Pancreas (tissue), 10 donors: Measurements from ENCODE around the gene HLA-DQA1. TPM values are rescaled to one million over a fixed set of nuclear protein-coding genes. Genes with fewer than 3 reads are reported as not detected.
"Not testable (repeated sequence)": the region's sequence is repeated elsewhere in the genome, so short reads cannot be mapped to it uniquely, and the experiment has no call there.

Experiments
- ATAC-seq, 4 donors: fragments of 200-7000 bp; cut with Tn5 transposase; one replicate each; pipeline versions ENCODE4 v1.8.0 to v1.9.1; 2020; ENCODE audit warnings: mild to moderate bottlenecking in 4 of 4, moderate library complexity in 4 of 4
- DNase-seq, 6 donors: peaks; one replicate each; pipeline ENCODE4 v3.0.0-alpha.2; 2020
- FAIRE-seq: peaks from 2 replicates; lab custom pipeline; 2012; peaks lifted over from hg19 to GRCh38; lab: Jason Lieb, UNC
- H3K27ac ChIP-seq, 4 donors: fragments of 200-600 bp; sonication (generic); 1 replicate in 3 of 4; 2 replicates in 1 of 4; pipeline versions ENCODE4 v1.5.0 to v1.8.0; 2020
- H3K27me3 ChIP-seq, 4 donors: fragments of 200-600 bp; one replicate each; pipeline ENCODE4 v1.8.0; 2021
- H3K36me3 ChIP-seq, 3 donors: fragments of 200-600 bp; sonication (generic) in 1 of 3; one replicate each; pipeline versions ENCODE4 v1.5.0 to v1.8.0; 2020 to 2021
- H3K4me1 ChIP-seq, 3 donors: fragments of 200-600 bp; one replicate each; pipeline ENCODE4 v1.8.0; 2021
- H3K4me3 ChIP-seq, 4 donors: fragments of 200-600 bp; sonication (generic) in 2 of 4; one replicate each; pipeline versions ENCODE4 v1.5.0 to v1.8.0; 2020 to 2021
- H3K9me3 ChIP-seq, 4 donors: fragments of 200-600 bp; one replicate each; pipeline ENCODE4 v1.8.0; 2021
- CTCF ChIP-seq, 4 donors: fragments of 200-600 bp; sonication (generic) in 3 of 4; IDR thresholded peaks; one replicate each; pipeline versions ENCODE4 v1.5.0 to v1.8.0; 2021; ENCODE audit warnings: antibody characterized with exemption in 4 of 4
- WGBS, 2 donors: extraction: QIAGEN DNeasy Blood & Tissue Kit; methylation state at CpG; one replicate each; pipeline ENCODE4 v1.1.7; 2013; 5-methylcytosine and 5-hydroxymethylcytosine counted together
- intact Hi-C, 3 donors: fragments of 100-400 bp; cut with DNase I; formaldehyde crosslinking; loops; one replicate each; pipeline versions ENCODE4 v1.11.1 to v1.14.2; 2022
- polyA plus RNA-seq, 2 donors: library from polyadenylated mRNA; stranded (reverse); fragments of 200-250 nt; gene quantifications; one replicate each; pipeline ENCODE4 v1.2.3, GENCODE V29; 2013
- total RNA-seq, 6 donors: library from RNA; stranded (reverse); fragmentation: NEBNext Ultra II Directional in 4 of 6; extraction: Animal tissue kit (Norgen Biotek cat#: 25700) in 4 of 6; gene quantifications; one replicate each; pipeline versions ENCODE4 v1.2.1 to v1.2.4, GENCODE V29; 2021 to 2023
- donor health status: healthy with polysubstance abuse.
- donor health status: DM: no; HTN: no; CAD: no; lungs with moderate emphysema.
- donor health status: DM: no; HTN: no; CAD: no.
- donor health status: control.
- donor health status: control.
- donor health status: Bipolar disorder and iron deficiency.
- donor health status: DM: yes; HTN: yes; CAD: no.
- donor health status: DM: no; HTN: no; CAD: no.
- donor health status: DM: no; HTN: no; CAD: no.
- donor health status: DM: yes; HTN: yes; CAD: no.

Gene HLA-DQA1
- total and polyA plus RNA-seq, 8 donors, result 1.1 to 66.1 (median 3.5) TPM

GRCh38 chr6:32627831-32628230 is 9.4 kb upstream of the HLA-DQA1 start:
- no peaks in the 10 kb centered on the region for H3K27me3 ChIP-seq
- ATAC-seq, result peak in 2 of 4 donors; percentile 74 to 86
- H3K27ac ChIP-seq, result no peak overlapping the region
- no peaks in the 10 kb centered on the region for H3K9me3 ChIP-seq
- no peaks in the 10 kb centered on the region for H3K36me3 ChIP-seq
- no peak for FAIRE-seq
- WGBS, 2 donors, result 18 to 32% methylated on average over 3 of the region's 3 CpGs
- H3K4me3 ChIP-seq, result no peak overlapping the region
- peak in 1 of 6 donors; percentile 30 for DNase-seq
- intact Hi-C loops, result no loop called here
- no peaks in the 10 kb centered on the region for H3K4me1 ChIP-seq
- no peak for TF ChIP-seq CTCF (IDR thresholded peaks at IDR 0.05)

- FAIRE-seq, H3K27me3 ChIP-seq, DNase-seq, H3K4me1 ChIP-seq, H3K36me3 ChIP-seq, H3K27ac ChIP-seq, intact Hi-C loops, H3K4me3 ChIP-seq, H3K9me3 ChIP-seq, ATAC-seq: not testable (repeated sequence)
- WGBS, 2 donors, result 61 to 97% methylated on average over 2 of the region's 13 CpGs
These were observed 7.4 kb upstream of the HLA-DQA1 start for GRCh38 chr6:32629793-32630192.

DNA sequence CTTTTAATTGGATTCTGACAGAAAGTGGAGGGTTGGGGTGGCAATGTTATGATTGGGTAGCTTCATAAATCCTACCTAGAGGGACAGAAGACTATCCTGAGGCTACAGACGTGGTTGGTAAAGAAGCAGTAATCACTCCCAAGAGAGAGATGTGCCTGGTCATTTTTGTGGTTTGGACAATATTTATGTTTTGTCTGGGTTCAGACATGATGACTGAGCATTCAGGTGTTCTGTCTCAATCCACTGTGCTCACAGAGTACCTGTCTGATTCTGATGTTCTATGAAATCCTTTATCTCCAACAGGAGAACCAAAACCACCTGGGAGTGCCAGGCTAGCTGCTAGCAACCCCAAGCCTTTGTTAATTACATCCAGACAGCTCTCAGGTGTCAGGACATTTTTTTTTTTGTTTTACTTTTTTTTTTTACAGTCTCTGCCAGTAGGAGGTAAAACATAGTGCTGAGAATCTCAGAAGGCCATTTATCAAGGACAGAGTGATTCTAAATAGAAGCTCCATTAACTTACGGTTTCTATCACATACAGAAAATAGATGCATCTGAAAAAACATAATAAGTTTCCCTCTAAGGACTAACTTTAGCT is 1.6 kb upstream of the HLA-DQA1 start:
- Histone ChIP-seq H3K4me1 (no peaks in the 10 kb centered on the region), H3K4me3 (no peak overlapping the region), H3K27me3 (no peaks in the 10 kb centered on the region), H3K27ac (no peak overlapping the region), H3K36me3 (no peaks in the 10 kb centered on the region), H3K9me3 (no peaks in the 10 kb centered on the region)
- intact Hi-C loops, result no loop called here
- no peak for DNase-seq
- TF ChIP-seq CTCF (IDR thresholded peaks at IDR 0.05), result no peak
- no peak for ATAC-seq
- 12 to 26% methylated on average over 2 of the region's 2 CpGs for WGBS, 2 donors
- no peak for FAIRE-seq

- Histone ChIP-seq H3K27ac (no peak overlapping the region), H3K4me3 (no peak overlapping the region), H3K4me1 (no peaks in the 10 kb centered on the region), H3K36me3 (no peaks in the 10 kb centered on the region), H3K27me3 (no peaks in the 10 kb centered on the region), H3K9me3 (no peaks in the 10 kb centered on the region)
- no peak for DNase-seq
- no peak for TF ChIP-seq CTCF (IDR thresholded peaks at IDR 0.05)
- no peak for ATAC-seq
- no peak for FAIRE-seq
- intact Hi-C loops, result no loop called here
- WGBS, 2 donors, result 39 to 42% methylated on average over 3 of the region's 3 CpGs
These were observed 677 bp downstream of the HLA-DQA1 start for GRCh38 chr6:32637883-32638282.

DNA sequence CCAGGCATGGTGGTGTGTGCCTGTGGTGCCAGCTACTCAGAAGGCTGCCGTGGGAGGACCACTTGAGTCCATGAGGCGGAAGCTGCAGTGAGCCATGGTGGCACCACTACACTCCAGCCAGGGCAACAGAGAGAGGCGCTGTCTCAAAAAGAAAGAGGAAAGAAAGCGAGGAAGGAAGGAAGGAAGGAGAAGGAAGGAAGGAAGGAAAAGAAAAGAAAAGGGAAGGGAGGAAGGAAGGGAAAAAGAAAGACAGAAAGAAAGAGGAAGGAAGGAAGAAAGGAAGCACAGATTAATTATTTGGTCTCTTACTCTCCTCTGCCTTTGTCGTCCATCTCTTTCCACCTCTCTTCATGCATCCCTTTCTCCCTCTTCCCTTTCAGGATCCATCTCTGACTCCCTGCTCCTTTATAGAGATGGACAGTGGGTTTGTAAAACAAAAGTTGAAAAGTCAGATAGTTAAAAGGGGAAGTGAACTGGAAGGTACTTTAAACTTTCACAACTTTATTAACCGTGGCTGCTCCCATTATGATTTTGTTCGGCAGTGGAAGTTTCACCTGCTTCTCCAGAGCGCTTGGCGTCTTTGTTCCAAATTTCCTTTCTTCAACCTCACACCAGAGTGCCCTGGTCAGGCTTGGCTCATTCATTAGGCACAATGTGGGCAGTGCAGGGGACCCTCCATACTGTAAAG is 1.5 kb downstream of the HLA-DQA1 start:
- intact Hi-C loops, result no loop called here
- Histone ChIP-seq H3K27me3 (no peaks in the 10 kb centered on the region), H3K27ac (no peak overlapping the region), H3K36me3 (no peaks in the 10 kb centered on the region), H3K9me3 (no peaks in the 10 kb centered on the region), H3K4me3 (no peak overlapping the region), H3K4me1 (no peaks in the 10 kb centered on the region)
- WGBS, 2 donors, result 42 to 59% methylated on average over 9 of the region's 9 CpGs
- DNase-seq, result no peak
- TF ChIP-seq CTCF (IDR thresholded peaks at IDR 0.05), result no peak
- ATAC-seq, result no peak
- no peak for FAIRE-seq
